ENCODE data around the gene CELSR1.

GRCh38 chr22:46326066-46326680, 211.2 kb downstream of the CELSR1 start:
- no peak for TF ChIP-seq HNRNPL (IDR thresholded peaks at IDR 0.05; ENCODE audit: low read depth, low read length)
- TF ChIP-seq ZNF580 (CRISPR knock-in tag; IDR thresholded peaks at IDR 0.05; ENCODE audit: borderline replicate concordance, low read depth): no peak
- no peak for TF ChIP-seq TBL1XR1 (IDR thresholded peaks at IDR 0.05; ENCODE audit: borderline replicate concordance, low read length, partially characterized antibody)
- no peak for TF ChIP-seq ZNF24 (IDR thresholded peaks at IDR 0.05)
